H9 (cell line): ENCODE results near the gene ANO2. TPM values are rescaled to one million over a fixed set of nuclear protein-coding genes. Genes with fewer than 3 reads are reported as not detected.

ENCODE experiments used
- DNase-seq: peaks from one replicate; pipeline ENCODE4 v3.0.0-alpha.2; 2017
- H2AFZ ChIP-seq: one replicate; pipeline ENCODE4 v1.6.1; 2013; ENCODE audit warnings: mild to moderate bottlenecking, low read length, control low read depth, moderate library complexity
- H2AK5ac ChIP-seq: 2 replicates; pipeline ENCODE4 v1.6.1; 2013; ENCODE audit warnings: low read length, control low read depth, mixed read lengths; ENCODE audit not compliant: insufficient read length
- H2BK120ac ChIP-seq: one replicate; pipeline ENCODE4 v1.6.1; 2013; ENCODE audit warnings: low read depth, mild to moderate bottlenecking, low read length, control low read depth, inconsistent platforms; ENCODE audit not compliant: poor library complexity, severe bottlenecking
- H2BK12ac ChIP-seq: 2 replicates; pipeline ENCODE4 v1.6.1; 2013; ENCODE audit warnings: low read length, control low read depth, mixed read lengths, low read depth; ENCODE audit not compliant: insufficient read length
- H2BK15ac ChIP-seq: 2 replicates; pipeline ENCODE4 v1.6.1; 2013; ENCODE audit warnings: low read depth, low read length, control low read depth
- H2BK20ac ChIP-seq: one replicate; pipeline ENCODE4 v1.6.1; 2013; ENCODE audit warnings: low read depth, mild to moderate bottlenecking, low read length, control low read depth, inconsistent platforms; ENCODE audit not compliant: poor library complexity, severe bottlenecking
- H2BK5ac ChIP-seq: 2 replicates; pipeline ENCODE4 v1.6.1; 2013; ENCODE audit warnings: low read length, control low read depth, mixed read lengths; ENCODE audit not compliant: insufficient read length
- H3K14ac ChIP-seq: 2 replicates; pipeline ENCODE4 v1.6.1; 2013; ENCODE audit warnings: low read length, control low read depth; ENCODE audit not compliant: insufficient read depth
- H3K18ac ChIP-seq: 2 replicates; pipeline ENCODE4 v1.6.1; 2013; ENCODE audit warnings: low read depth, mild to moderate bottlenecking, mixed read lengths, low read length, control low read depth; ENCODE audit not compliant: insufficient read length
- H3K23ac ChIP-seq: 2 replicates; pipeline ENCODE4 v1.6.1; 2013; ENCODE audit warnings: low read length, control low read depth, mixed read lengths, low read depth; ENCODE audit not compliant: insufficient read length
- H3K23me2 ChIP-seq: 2 replicates; pipeline ENCODE4 v1.6.1; 2013; ENCODE audit warnings: low read depth, mild to moderate bottlenecking, mixed read lengths, low read length, control low read depth; ENCODE audit not compliant: insufficient read length, poor library complexity, severe bottlenecking
- H3K27ac ChIP-seq: 2 replicates; pipeline ENCODE4 v1.5.1; 2013; ENCODE audit warnings: low read length, control low read depth, mixed read lengths, low read depth; ENCODE audit not compliant: insufficient read length
- H3K27me3 ChIP-seq: 2 replicates; pipeline ENCODE4 v1.6.1; 2013; ENCODE audit warnings: low read length, control low read depth, inconsistent platforms; ENCODE audit not compliant: insufficient read depth
- H3K4ac ChIP-seq: 2 replicates; pipeline ENCODE4 v1.6.1; 2013; ENCODE audit warnings: low read depth, mild to moderate bottlenecking, control low read depth, inconsistent platforms, low read length, moderate library complexity
- H3K4me1 ChIP-seq: 2 replicates; pipeline ENCODE4 v1.6.1; 2013; ENCODE audit warnings: low read length, control low read depth, inconsistent platforms; ENCODE audit not compliant: insufficient read depth
- H3K4me2 ChIP-seq: 2 replicates; pipeline ENCODE4 v1.6.1; 2013; ENCODE audit warnings: low read length, control low read depth, mixed read lengths; ENCODE audit not compliant: insufficient read length, insufficient read depth
- H3K56ac ChIP-seq: 2 replicates; pipeline ENCODE4 v1.6.1; 2013; ENCODE audit warnings: low read depth, mild to moderate bottlenecking, mixed read lengths, low read length, control low read depth; ENCODE audit not compliant: insufficient read length
- H3K79me1 ChIP-seq: 2 replicates; pipeline ENCODE4 v1.6.1; 2013; ENCODE audit warnings: low read depth, mild to moderate bottlenecking, moderate library complexity, low read length, control low read depth, inconsistent platforms; ENCODE audit not compliant: insufficient read depth, poor library complexity, severe bottlenecking
- H3K79me2 ChIP-seq: 2 replicates; pipeline ENCODE4 v1.6.1; 2013; ENCODE audit warnings: low read length, control low read depth, inconsistent platforms; ENCODE audit not compliant: insufficient read depth
- H3K9ac ChIP-seq: 2 replicates; pipeline ENCODE4 v1.6.1; 2013; ENCODE audit warnings: low read length, control low read depth, mixed read lengths; ENCODE audit not compliant: insufficient read length; ENCODE audit errors: extremely low read depth
- H3K9me3 ChIP-seq: one replicate; pipeline ENCODE4 v1.6.1; 2013; ENCODE audit warnings: low read depth, low read length, inconsistent platforms; ENCODE audit not compliant: control insufficient read depth
- H3T11ph ChIP-seq: one replicate; pipeline ENCODE4 v1.6.1; 2013; ENCODE audit warnings: mild to moderate bottlenecking, low read length, control low read depth, inconsistent platforms
- H4K20me1 ChIP-seq: one replicate; pipeline ENCODE4 v1.6.1; 2013; ENCODE audit not compliant: control insufficient read depth, insufficient read length, insufficient read depth
- H4K5ac ChIP-seq: 2 replicates; pipeline ENCODE4 v1.6.1; 2013; ENCODE audit warnings: low read depth, mild to moderate bottlenecking, mixed read lengths, low read length, control low read depth; ENCODE audit not compliant: insufficient read length
- H4K8ac ChIP-seq: replicated peaks from 2 replicates; pipeline ENCODE4 v1.6.1; 2013; ENCODE audit warnings: low read length, control low read depth, mixed read lengths, low read depth; ENCODE audit not compliant: insufficient read length
- H4K91ac ChIP-seq: 2 replicates; pipeline ENCODE4 v1.6.1; 2013; ENCODE audit warnings: low read depth, mild to moderate bottlenecking, moderate library complexity, mixed read lengths, low read length, control low read depth; ENCODE audit not compliant: insufficient read length
- H3K27ac Mint-ChIP-seq, 3 experiments: 2 replicates in 2 of 3; 3 replicates in 1 of 3; pipeline ENCODE4 v1.8.0; 2020 to 2021; ENCODE audit warnings: mixed read lengths in 3 of 3, mild to moderate bottlenecking in 1 of 3, moderate library complexity in 1 of 3
- H3K27me3 Mint-ChIP-seq: 2 replicates; pipeline ENCODE4 v1.8.0; 2021; ENCODE audit warnings: low read depth, mild to moderate bottlenecking, moderate library complexity, mixed read lengths
- H3K36me3 Mint-ChIP-seq, 3 experiments: 2 replicates in 2 of 3; 3 replicates in 1 of 3; pipeline ENCODE4 v1.8.0; 2020 to 2021; ENCODE audit warnings: low read depth in 3 of 3, mixed read lengths in 3 of 3; ENCODE audit not compliant: insufficient read depth in 1 of 3
- H3K4me1 Mint-ChIP-seq, 2 experiments: 2 replicates each; pipeline ENCODE4 v1.8.0; 2020; ENCODE audit warnings: mixed read lengths in 2 of 2
- H3K4me3 Mint-ChIP-seq, 2 experiments: 2 replicates in 1 of 2; 3 replicates in 1 of 2; pipeline ENCODE4 v1.8.0; 2020 to 2021; ENCODE audit warnings: mild to moderate bottlenecking in 2 of 2, mixed read lengths in 2 of 2, moderate library complexity in 1 of 2
- H3K9me3 Mint-ChIP-seq, 2 experiments: 2 replicates in 1 of 2; 3 replicates in 1 of 2; pipeline ENCODE4 v1.8.0; 2020; ENCODE audit warnings: mild to moderate bottlenecking in 2 of 2, mixed read lengths in 2 of 2, moderate library complexity in 1 of 2
- CTCF ChIP-seq: fragments of 200-600 bp; sonication (generic); conservative IDR thresholded peaks from 3 replicates; pipeline ENCODE4 v1.8.0; 2021; ENCODE audit warnings: antibody characterized with exemption, mild to moderate bottlenecking
- WGBS: extraction: QIAGEN DNeasy Blood & Tissue Kit; methylation state at CpG from one replicate; pipeline ENCODE4 v1.1.7; 2013; ENCODE audit warnings: missing lambda C conversion rate, low lambda C conversion rate, mixed read lengths; ENCODE audit not compliant: insufficient read length; ENCODE audit errors: extremely low coverage; 5-methylcytosine and 5-hydroxymethylcytosine counted together
- total RNA-seq: library from RNA; stranded (reverse); gene quantifications from 2 replicates; pipeline ENCODE4 v1.2.1, GENCODE V29; 2021

The ANO2 gene
- total RNA-seq, 1 experiment from 2014 or later = 3.8 TPM

- Histone ChIP-seq H3K14ac (no peak overlapping the region), H3K56ac (no peak overlapping the region), H3K23ac (no peak overlapping the region), H3K27me3 (no peaks in the 10 kb centered on the region), H2BK15ac (no peak overlapping the region), H4K8ac (no peak overlapping the region), H3K4me2 (no peak overlapping the region), H3K4me1 (no peaks in the 10 kb centered on the region), H3K18ac (no peak overlapping the region), H2BK5ac (no peak overlapping the region), H3K9ac (no peak overlapping the region), H3K79me1 (no peaks in the 10 kb centered on the region), H2BK12ac (no peak overlapping the region), H3K4ac (no peak overlapping the region), H3K9me3 (no peaks in the 10 kb centered on the region), H3T11ph (no peak overlapping the region), H2BK120ac (no peak overlapping the region), H4K91ac (no peak overlapping the region), H2BK20ac (no peak overlapping the region), H3K23me2 (no peaks in the 10 kb centered on the region), H2AK5ac (no peak overlapping the region), H2AFZ (no peak overlapping the region), H4K5ac (no peak overlapping the region), H3K27ac (no peak overlapping the region), H4K20me1 (no peaks in the 10 kb centered on the region), H3K79me2 (no peaks in the 10 kb centered on the region)
- no peaks in the 10 kb centered on the region for H3K36me3 Mint-ChIP-seq
- WGBS = no CpG with 5 or more reads among the region's 4 CpGs
- no peaks in the 10 kb centered on the region; the same call in 1 of the 2 replicates for H3K27me3 Mint-ChIP-seq
- H3K4me3 Mint-ChIP-seq = no peak overlapping the region
- no peak for TF ChIP-seq CTCF
- H3K4me1 Mint-ChIP-seq = peaks cover 5 to 12% of the 10 kb centered on the region in 2 experiments
- DNase-seq = no peak
- H3K27ac Mint-ChIP-seq = no peak overlapping the region
- H3K9me3 Mint-ChIP-seq = no peaks in the 10 kb centered on the region; a peak in 1 of 5 replicates
Observed at GRCh38 chr12:5982106-5982505, 37.0 kb upstream of the ANO2 start.
